HG03521 (cell line): ENCODE data around the gene GNPTAB.
"Not testable (repeated sequence)": the region's sequence is repeated elsewhere in the genome, so short reads cannot be mapped to it uniquely, and the experiment has no call there.

Experiments
- ATAC-seq: cut with Tn5 transposase; IDR thresholded peaks from one replicate; pipeline ENCODE4 v1.9.1; 2021; ENCODE audit warnings: mild to moderate bottlenecking, moderate library complexity; ENCODE audit not compliant: unreplicated experiment

Gene GNPTAB

GRCh38 chr12:101854747-101855146, 24.0 kb upstream of the GNPTAB start:
- ATAC-seq, result peak; percentile 36

GRCh38 chr12:101852998-101853397, 22.2 kb upstream of the GNPTAB start:
- ATAC-seq, result no peak

- ATAC-seq, result no peak
Observed at GRCh38 chr12:101850199-101850598, 19.4 kb upstream of the GNPTAB start.

- ATAC-seq, result no peak
Observed at GRCh38 chr12:101847325-101847724, 16.6 kb upstream of the GNPTAB start.

- no peak for ATAC-seq
Observed at GRCh38 chr12:101845137-101845711, 14.5 kb upstream of the GNPTAB start.

GRCh38 chr12:101841069-101841468, 10.3 kb upstream of the GNPTAB start:
- ATAC-seq, result no peak

- peak; percentile 46 for ATAC-seq
Observed at GRCh38 chr12:101839324-101840283, 8.8 kb upstream of the GNPTAB start.

- no peak for ATAC-seq
Observed at GRCh38 chr12:101838628-101839323, 8.0 kb upstream of the GNPTAB start.

- no peak for ATAC-seq
Observed at GRCh38 chr12:101832030-101832429, 1.3 kb upstream of the GNPTAB start.

GRCh38 chr12:101829639-101830366, 956 bp downstream of the GNPTAB start:
- no peak for ATAC-seq

GRCh38 chr12:101828463-101829196, 2.1 kb downstream of the GNPTAB start:
- no peak for ATAC-seq

GRCh38 chr12:101826766-101827368, 3.9 kb downstream of the GNPTAB start:
- no peak for ATAC-seq

- no peak for ATAC-seq
Observed at GRCh38 chr12:101824831-101825230, 5.9 kb downstream of the GNPTAB start.

- ATAC-seq, result peak; percentile 79
Observed at GRCh38 chr12:101823891-101824290, 6.9 kb downstream of the GNPTAB start.

GRCh38 chr12:101823039-101823438, 7.7 kb downstream of the GNPTAB start:
- ATAC-seq, result no peak

GRCh38 chr12:101819467-101819866, 11.3 kb downstream of the GNPTAB start:
- ATAC-seq, result peak; percentile 49

GRCh38 chr12:101818689-101819088, 12.1 kb downstream of the GNPTAB start:
- not testable (repeated sequence) for ATAC-seq

- ATAC-seq, result no peak
Observed at GRCh38 chr12:101813117-101813516, 17.6 kb downstream of the GNPTAB start.

- not testable (repeated sequence) for ATAC-seq
Observed at GRCh38 chr12:101812716-101813115, 18.0 kb downstream of the GNPTAB start.

GRCh38 chr12:101811342-101811741, 19.4 kb downstream of the GNPTAB start:
- not testable (repeated sequence) for ATAC-seq
